Endothelial cell of umbilical vein (primary cell): ENCODE measurements around the gene TMEFF2. TPM values are rescaled to one million over a fixed set of nuclear protein-coding genes. Genes with fewer than 3 reads are reported as not detected.

Experiments used
- BruUV-seq: library from RNA; stranded (reverse); fragments of 400-500 nt; replicated peaks from 2 replicates; lab custom pipeline; 2021; lab: Mats Ljungman, UMichigan
- CTCF ChIA-PET: fragments of 300-600, 350-600 bp; sonication (Branson Sonifier 250); formaldehyde crosslinking; loops from one replicate; lab custom pipeline; 2021; ENCODE audit warnings: antibody characterized with exemption, inconsistent platforms; lab: Charles Lee
- POLR2A ChIA-PET: fragments of 300-600, 350-600 bp; sonication (Branson Sonifier 250); formaldehyde crosslinking; loops from one replicate; lab custom pipeline; 2021; ENCODE audit warnings: antibody characterized with exemption, inconsistent platforms; lab: Charles Lee
- DNase-seq: peaks from one replicate; pipeline ENCODE4 v3.0.0-alpha.2; 2011; ENCODE audit warnings: low read depth, low spot score
- FAIRE-seq: peaks from 2 replicates; lab custom pipeline; 2011; peaks lifted over from hg19 to GRCh38; lab: Jason Lieb, UNC
- H2AFZ ChIP-seq: 2 replicates; pipeline ENCODE4 v1.6.0; 2012; ENCODE audit warnings: low read depth, low read length, control low read depth, inconsistent platforms
- H3K27ac ChIP-seq: 2 replicates; pipeline ENCODE4 v1.5.1; 2011; ENCODE audit warnings: low read depth, mild to moderate bottlenecking, control low read depth, low read length, moderate library complexity; ENCODE audit not compliant: insufficient read depth
- H3K27me3 ChIP-seq, 2 experiments: 2 replicates each; pipeline versions ENCODE4 v1.6.0 to v1.6.1; 2011; ENCODE audit warnings: low read length in 2 of 2, mixed read lengths in 1 of 2; ENCODE audit not compliant: control insufficient read depth in 2 of 2, insufficient read depth in 2 of 2
- H3K36me3 ChIP-seq, 2 experiments: 2 replicates in 1 of 2; 3 replicates in 1 of 2; pipeline ENCODE4 v1.5.1; 2011; ENCODE audit warnings: low read length in 2 of 2, mild to moderate bottlenecking in 1 of 2, moderate library complexity in 1 of 2; ENCODE audit not compliant: control insufficient read depth in 2 of 2, insufficient read depth in 2 of 2; ENCODE audit errors: extremely low read depth in 1 of 2
- H3K4me1 ChIP-seq: 3 replicates; pipeline ENCODE4 v1.5.1; 2011; ENCODE audit warnings: mild to moderate bottlenecking, low read length; ENCODE audit not compliant: control insufficient read depth, insufficient read depth; ENCODE audit errors: extremely low read depth
- H3K4me2 ChIP-seq: 2 replicates; pipeline ENCODE4 v1.6.1; 2011; ENCODE audit warnings: low read length, control low read depth, mixed read lengths; ENCODE audit not compliant: insufficient read depth
- H3K4me3 ChIP-seq, 3 experiments: fragments of 200-600 bp in 1 of 3; sonication (generic), shearing (Covaris generic) in 1 of 3; replicated peaks in 1 of 3; 2 replicates each; pipeline ENCODE4 v1.5.1; 2011 to 2016; ENCODE audit warnings: control low read depth in 3 of 3, low read length in 3 of 3, mild to moderate bottlenecking in 2 of 3, inconsistent platforms in 1 of 3, low read depth in 1 of 3, moderate library complexity in 1 of 3; ENCODE audit not compliant: insufficient read depth in 1 of 3
- H3K79me2 ChIP-seq: 2 replicates; pipeline ENCODE4 v1.6.0; 2012; ENCODE audit warnings: low read length, inconsistent platforms; ENCODE audit not compliant: control insufficient read depth, insufficient read depth
- H3K9ac ChIP-seq: replicated peaks from 2 replicates; pipeline ENCODE3; 2011; ENCODE audit warnings: low read length, control low read depth; ENCODE audit not compliant: insufficient read depth; ENCODE audit errors: extremely low read depth
- H3K9me1 ChIP-seq: replicated peaks from 3 replicates; pipeline ENCODE4 v1.6.0; 2011; ENCODE audit warnings: mild to moderate bottlenecking, low read length; ENCODE audit not compliant: control insufficient read depth, insufficient read depth; ENCODE audit errors: extremely low read depth
- H3K9me3 ChIP-seq: replicated peaks from 2 replicates; pipeline ENCODE4 v1.5.1; 2012; ENCODE audit warnings: low read length, inconsistent platforms; ENCODE audit not compliant: control insufficient read depth, insufficient read depth
- H4K20me1 ChIP-seq: replicated peaks from 2 replicates; pipeline ENCODE3; 2011; ENCODE audit warnings: mild to moderate bottlenecking, low read length; ENCODE audit not compliant: control insufficient read depth, insufficient read depth; ENCODE audit errors: extremely low read depth
- EZH2 ChIP-seq: IDR thresholded peaks from 2 replicates; pipeline ENCODE4 v1.6.1; 2012; ENCODE audit warnings: borderline replicate concordance, low read depth, mild to moderate bottlenecking, moderate library complexity, low read length, inconsistent platforms; ENCODE audit not compliant: severe bottlenecking
- FOS ChIP-seq: IDR thresholded peaks from 2 replicates; pipeline ENCODE4 v1.6.1; 2011; ENCODE audit warnings: mild to moderate bottlenecking, low read length, moderate library complexity, borderline replicate concordance; ENCODE audit not compliant: insufficient read depth
- GATA2 ChIP-seq: IDR thresholded peaks from 2 replicates; pipeline ENCODE4 v1.7.0; 2011; ENCODE audit warnings: low read depth, mild to moderate bottlenecking, moderate library complexity, mixed read lengths, low read length; ENCODE audit not compliant: insufficient read length, insufficient read depth
- JUN ChIP-seq: IDR thresholded peaks from 2 replicates; pipeline ENCODE4 v1.6.1; 2011; ENCODE audit warnings: borderline replicate concordance, low read depth; ENCODE audit not compliant: insufficient read length, insufficient read depth
- MYC ChIP-seq: IDR thresholded peaks from one replicate; pipeline ENCODE4 v1.6.1; 2011; ENCODE audit warnings: mild to moderate bottlenecking, low read depth, low read length
- POLR2A ChIP-seq: IDR thresholded peaks from 2 replicates; pipeline ENCODE4 v1.6.1; 2012; ENCODE audit warnings: low read depth, mild to moderate bottlenecking, control low read depth, low read length
- POLR2AphosphoS5 ChIP-seq: IDR thresholded peaks from 2 replicates; pipeline ENCODE4 v1.6.1; 2012; ENCODE audit warnings: low read depth, mild to moderate bottlenecking, control low read depth, low read length, moderate library complexity; ENCODE audit not compliant: insufficient read depth
- dilution Hi-C: fragments of 300-500 bp; cut with MboI; formaldehyde crosslinking; loops from one replicate; pipeline ENCODE4 v1.15.0; 2019; ENCODE audit warnings: low sequenced_read_pairs; ENCODE audit not compliant: extremely low pct_ligation_motif_present
- intact Hi-C: fragments of 100-400 bp; cut with micrococcal nuclease; formaldehyde crosslinking; loops from one replicate; pipeline ENCODE4 v1.10.0; 2022
- polyA plus RNA-seq, 4 experiments: library from polyadenylated mRNA; depleted of rRNA in 3 of 4; stranded (reverse) in 3 of 4; unstranded in 1 of 4; fragments of >200 nt; gene quantifications; 2 replicates each; pipeline versions ENCODE4 v1.2.1 to v1.2.3, GENCODE V29; 2011 to 2012; ENCODE audit warnings: missing spikeins in 1 of 4
- total RNA-seq: library from RNA; stranded (reverse); gene quantifications from 2 replicates; pipeline ENCODE4 v1.2.3, GENCODE V29; 2021
- TF ChIP-seq, protein P1 (sequence below), 2 donors: IDR thresholded peaks; 1 replicate in 1 of 2; 2 replicates in 1 of 2; pipeline ENCODE4 v1.5.1; 2011; ENCODE audit warnings: low read length in 2 of 2, mild to moderate bottlenecking in 2 of 2, moderate library complexity in 2 of 2, control low read depth in 1 of 2, inconsistent platforms in 1 of 2, low read depth in 1 of 2; ENCODE audit not compliant: insufficient read depth in 1 of 2; ENCODE audit errors: extremely low read depth in 1 of 2
- TF ChIP-seq, protein P2 (sequence below): IDR thresholded peaks from 2 replicates; pipeline ENCODE4 v1.6.1; 2011; ENCODE audit not compliant: insufficient read depth, insufficient read length

The TMEFF2 gene
- total and polyA plus RNA-seq, 2 donors (not counting 3 experiments of a cell fraction or from before 2014, with no cell fraction given) = 0.18 to 0.20 TPM

DNA sequence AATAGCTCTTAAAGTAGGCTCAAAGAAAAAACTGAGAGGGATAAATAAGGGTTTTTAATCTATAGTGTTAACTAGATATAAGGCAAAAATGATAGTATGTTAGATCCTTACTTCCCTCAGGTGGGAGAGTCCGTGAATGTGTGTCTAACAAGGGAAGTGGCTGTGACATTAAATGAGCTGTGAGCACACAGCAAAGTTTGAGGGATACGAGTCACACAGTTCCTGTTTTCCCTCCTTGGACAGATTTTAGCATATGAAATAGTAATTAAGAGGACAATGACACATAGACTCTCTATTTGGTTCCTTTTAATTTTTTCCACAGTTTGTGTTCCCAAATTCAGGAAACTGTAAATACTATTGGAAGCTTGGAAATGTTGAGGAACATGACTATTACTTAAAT lies 199.4 kb downstream of the TMEFF2 start:
- Histone ChIP-seq H3K9ac (no peak overlapping the region), H3K4me1 (peaks cover 4% of the 10 kb centered on the region), H4K20me1 (no peaks in the 10 kb centered on the region), H2AFZ (peak overlapping the region; percentile 68), H3K27me3 (no peaks in the 10 kb centered on the region), H3K36me3 (no peaks in the 10 kb centered on the region), H3K27ac (no peak overlapping the region), H3K9me3 (no peaks in the 10 kb centered on the region), H3K79me2 (no peaks in the 10 kb centered on the region), H3K9me1 (no peaks in the 10 kb centered on the region), H3K4me3 (no peak overlapping the region), H3K4me2 (no peak overlapping the region)
- TF ChIP-seq, protein P1, sequence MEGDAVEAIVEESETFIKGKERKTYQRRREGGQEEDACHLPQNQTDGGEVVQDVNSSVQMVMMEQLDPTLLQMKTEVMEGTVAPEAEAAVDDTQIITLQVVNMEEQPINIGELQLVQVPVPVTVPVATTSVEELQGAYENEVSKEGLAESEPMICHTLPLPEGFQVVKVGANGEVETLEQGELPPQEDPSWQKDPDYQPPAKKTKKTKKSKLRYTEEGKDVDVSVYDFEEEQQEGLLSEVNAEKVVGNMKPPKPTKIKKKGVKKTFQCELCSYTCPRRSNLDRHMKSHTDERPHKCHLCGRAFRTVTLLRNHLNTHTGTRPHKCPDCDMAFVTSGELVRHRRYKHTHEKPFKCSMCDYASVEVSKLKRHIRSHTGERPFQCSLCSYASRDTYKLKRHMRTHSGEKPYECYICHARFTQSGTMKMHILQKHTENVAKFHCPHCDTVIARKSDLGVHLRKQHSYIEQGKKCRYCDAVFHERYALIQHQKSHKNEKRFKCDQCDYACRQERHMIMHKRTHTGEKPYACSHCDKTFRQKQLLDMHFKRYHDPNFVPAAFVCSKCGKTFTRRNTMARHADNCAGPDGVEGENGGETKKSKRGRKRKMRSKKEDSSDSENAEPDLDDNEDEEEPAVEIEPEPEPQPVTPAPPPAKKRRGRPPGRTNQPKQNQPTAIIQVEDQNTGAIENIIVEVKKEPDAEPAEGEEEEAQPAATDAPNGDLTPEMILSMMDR (IDR thresholded peaks at IDR 0.05; ENCODE audit: extremely low read depth in 1 of 2, insufficient read depth in 1 of 2, low read depth in 1 of 2, low read length in 2 of 2) = no peak
- no peak for TF ChIP-seq JUN
- TF ChIP-seq EZH2 = no peak
- TF ChIP-seq MYC = no peak
- TF ChIP-seq FOS = peak; percentile 38
- intact Hi-C loops = no loop called here
- POLR2A ChIA-PET = no interaction called here
- DNase-seq (peak; percentile 47), FAIRE-seq (no peak)
- dilution Hi-C loops = no loop called here
- CTCF ChIA-PET = interaction anchor here (0.9 to 1.4 kb wide), 3 partner anchors 17 to 68 kb away, joined by 3 to 5 read pairs (median 3); no protein-coding TSS in a partner anchor
- no TSS peak for BruUV-seq

DNA sequence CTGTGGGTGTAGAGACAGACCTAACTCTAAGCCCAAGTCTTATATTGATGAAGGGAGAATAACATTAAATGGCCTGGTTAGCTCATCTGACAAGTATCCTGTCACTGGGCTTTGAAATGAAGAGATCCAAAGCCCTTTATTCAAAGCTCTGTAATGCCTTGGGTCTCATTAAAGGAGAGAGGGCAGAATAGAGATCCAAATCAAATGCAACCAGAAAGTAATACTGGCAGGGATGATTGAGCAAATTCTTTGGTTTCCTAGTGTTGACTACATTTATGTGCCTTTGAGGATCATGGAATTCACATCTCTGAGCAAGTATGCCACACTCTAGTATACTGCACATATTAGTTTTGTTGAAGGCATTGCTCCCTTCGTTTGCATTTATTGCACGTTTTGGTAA lies 200.0 kb downstream of the TMEFF2 start:
- intact Hi-C loops (no loop called here), dilution Hi-C loops (no loop called here)
- CTCF ChIA-PET = interaction anchor here (0.8 to 1.4 kb wide), 4 partner anchors 13 to 67 kb away, joined by 3 to 5 read pairs (median 3); no protein-coding TSS in a partner anchor
- H3K4me3 ChIP-seq = no peak overlapping the region
- H4K20me1 ChIP-seq = no peaks in the 10 kb centered on the region
- no peaks in the 10 kb centered on the region for H3K79me2 ChIP-seq
- no peak overlapping the region for H3K9ac ChIP-seq
- no peaks in the 10 kb centered on the region for H3K36me3 ChIP-seq
- POLR2A ChIA-PET = no interaction called here
- no peaks in the 10 kb centered on the region for H3K9me3 ChIP-seq
- no peaks in the 10 kb centered on the region for H3K27me3 ChIP-seq
- FAIRE-seq (no peak), DNase-seq (no peak)
- BruUV-seq = no TSS peak
- H3K4me2 ChIP-seq = no peak overlapping the region
- H3K27ac ChIP-seq = no peak overlapping the region
- peaks cover 4% of the 10 kb centered on the region for H3K4me1 ChIP-seq
- TF ChIP-seq EZH2 = no peak
- no peak for TF ChIP-seq GATA2
- no peak for TF ChIP-seq POLR2AphosphoS5
- TF ChIP-seq, protein P1 (IDR thresholded peaks at IDR 0.05; ENCODE audit: extremely low read depth in 1 of 2, insufficient read depth in 1 of 2, low read depth in 1 of 2, low read length in 2 of 2) = no peak
- TF ChIP-seq POLR2A = no peak
- no peak for TF ChIP-seq JUN
- TF ChIP-seq, protein P2, sequence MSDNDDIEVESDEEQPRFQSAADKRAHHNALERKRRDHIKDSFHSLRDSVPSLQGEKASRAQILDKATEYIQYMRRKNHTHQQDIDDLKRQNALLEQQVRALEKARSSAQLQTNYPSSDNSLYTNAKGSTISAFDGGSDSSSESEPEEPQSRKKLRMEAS = no peak
- TF ChIP-seq FOS = no peak
- TF ChIP-seq MYC = no peak
- H3K9me1 ChIP-seq = no peaks in the 10 kb centered on the region
- H2AFZ ChIP-seq = peak overlapping the region; percentile 51
